HepG2 (cell line): ENCODE results near the gene IMPACT. TPM values are rescaled to one million over a fixed set of nuclear protein-coding genes. Genes with fewer than 3 reads are reported as not detected.

Experiments
- ATAC-seq: fragments of 200-7000 bp; cut with Tn5 transposase; 3 replicates; pipeline ENCODE4 v1.9.1; 2020; ENCODE audit warnings: mild to moderate bottlenecking, moderate library complexity
- BruUV-seq: library from RNA; stranded (reverse); fragments of 400-500 nt; replicated peaks from 2 replicates; lab custom pipeline; 2021; lab: Mats Ljungman, UMichigan
- CTCF ChIA-PET: fragments of 300-600 bp; formaldehyde crosslinking; extraction: SDS; loops from one replicate; lab custom pipeline; 2021; ENCODE audit warnings: low total read pairs, inconsistent platforms, low intra/inter-chr PET ratio; lab: Yijun Ruan, JAX
- POLR2A ChIA-PET: fragments of 350-600 bp; sonication (Branson Sonifier 250); formaldehyde crosslinking; loops from one replicate; lab custom pipeline; 2020; ENCODE audit warnings: antibody characterized with exemption, inconsistent platforms; lab: Yijun Ruan, JAX
- DNase-seq: peaks from one replicate; pipeline ENCODE4 v3.0.0-alpha.2; 2015; ENCODE audit warnings: low spot score
- FAIRE-seq: peaks from 3 replicates; lab custom pipeline; 2011; peaks lifted over from hg19 to GRCh38; lab: Jason Lieb, UNC
- H2AFZ ChIP-seq: one replicate; pipeline ENCODE4 v1.6.1; 2011; ENCODE audit warnings: low read length, inconsistent platforms
- H3K27ac ChIP-seq: fragments of 300-600 bp; 3 replicates; pipeline ENCODE4 v1.8.0; 2011; ENCODE audit warnings: mixed run types, mild to moderate bottlenecking, mixed read lengths, low read length, inconsistent platforms; ENCODE audit not compliant: insufficient read depth; ENCODE audit errors: extremely low read length
- H3K27me3 ChIP-seq, 2 experiments: fragments of 200-600 bp in 1 of 2; 2 replicates in 1 of 2; 3 replicates in 1 of 2; pipeline versions ENCODE4 v1.6.0 to v1.8.0; 2011; ENCODE audit warnings: low read length in 2 of 2, mild to moderate bottlenecking in 2 of 2, moderate library complexity in 2 of 2, inconsistent platforms in 1 of 2; ENCODE audit not compliant: insufficient read depth in 2 of 2, control insufficient read depth in 1 of 2
- H3K36me3 ChIP-seq, 2 experiments: fragments of 200-600 bp in 1 of 2; replicated peaks in 1 of 2; 2 replicates in 1 of 2; 3 replicates in 1 of 2; pipeline versions ENCODE4 v1.5.1 to v1.8.0; 2011; ENCODE audit warnings: low read length in 2 of 2, inconsistent platforms in 1 of 2; ENCODE audit not compliant: insufficient read depth in 2 of 2, control insufficient read depth in 1 of 2
- H3K4me1 ChIP-seq: 2 replicates; pipeline ENCODE4 v1.5.1; 2012; ENCODE audit warnings: low read length, inconsistent platforms; ENCODE audit not compliant: insufficient read depth
- H3K4me2 ChIP-seq: 2 replicates; pipeline ENCODE4 v1.6.0; 2011; ENCODE audit warnings: low read depth, low read length, inconsistent platforms
- H3K4me3 ChIP-seq, 3 experiments: fragments of 200-600 bp in 1 of 3; sonication (generic), shearing (Covaris generic) in 1 of 3; replicated peaks in 1 of 3; 2 replicates each; pipeline ENCODE4 v1.5.1; 2011 to 2016; ENCODE audit warnings: low read length in 3 of 3, inconsistent platforms in 2 of 3, low read depth in 2 of 3, mild to moderate bottlenecking in 2 of 3, control low read depth in 1 of 3, mixed read lengths in 1 of 3; ENCODE audit not compliant: insufficient read depth in 1 of 3
- H3K79me2 ChIP-seq: one replicate; pipeline ENCODE4 v1.6.1; 2011; ENCODE audit warnings: low read length, inconsistent platforms; ENCODE audit not compliant: insufficient read depth
- H3K9ac ChIP-seq: 2 replicates; pipeline ENCODE4 v1.6.0; 2011; ENCODE audit warnings: mild to moderate bottlenecking, low read depth, low read length, inconsistent platforms; ENCODE audit not compliant: insufficient read depth
- H3K9me3 ChIP-seq: 2 replicates; pipeline ENCODE4 v1.5.1; 2012; ENCODE audit warnings: mild to moderate bottlenecking, low read length
- H4K20me1 ChIP-seq: 2 replicates; pipeline ENCODE4 v1.6.0; 2011; ENCODE audit warnings: inconsistent platforms, mild to moderate bottlenecking, low read length, moderate library complexity; ENCODE audit not compliant: insufficient read depth
- CCAR2 ChIP-seq: fragments of 200-400 bp; formaldehyde crosslinking; optimal IDR thresholded peaks from 2 replicates; pipeline ENCODE3; 2018; ENCODE audit warnings: low read depth, mild to moderate bottlenecking, low read length, moderate library complexity
- TCF7 ChIP-seq: sonication (generic); IDR thresholded peaks from 2 replicates; pipeline ENCODE4 v1.6.1; 2016; ENCODE audit warnings: antibody characterized with exemption, low read depth
- YEATS2 ChIP-seq: sonication (generic); formaldehyde crosslinking; IDR thresholded peaks from 2 replicates; pipeline ENCODE4 v1.4.0; 2020; ENCODE audit warnings: missing genetic modification reagents, borderline replicate concordance
- ZBTB40 ChIP-seq, 2 experiments: fragments of 450-650 bp in 1 of 2; sonication (generic) in 1 of 2; formaldehyde crosslinking in 1 of 2; IDR thresholded peaks; 2 replicates each; pipeline versions ENCODE4 v1.6.1 to v1.8.0; 2016 to 2022; ENCODE audit warnings: antibody characterized with exemption in 1 of 2, mild to moderate bottlenecking in 1 of 2, missing genetic modification reagents in 1 of 2
- ZFY ChIP-seq: sonication (generic); formaldehyde crosslinking; IDR thresholded peaks from 2 replicates; pipeline ENCODE4 v1.4.0; 2020; ENCODE audit warnings: missing genetic modification reagents
- ZMYM2 ChIP-seq: sonication (generic); formaldehyde crosslinking; IDR thresholded peaks from 2 replicates; pipeline ENCODE4 v1.8.0; 2022; ENCODE audit warnings: mild to moderate bottlenecking, missing genetic modification reagents
- ZNF207 ChIP-seq: fragments of 450-650 bp; IDR thresholded peaks from 2 replicates; pipeline ENCODE4 v1.6.1; 2016; ENCODE audit warnings: antibody characterized with exemption, borderline replicate concordance
- ZNF788 ChIP-seq: sonication (generic); formaldehyde crosslinking; IDR thresholded peaks from 2 replicates; pipeline ENCODE4 v1.5.0; 2020; ENCODE audit warnings: mild to moderate bottlenecking, missing genetic modification reagents, borderline replicate concordance
- WGBS: methylation state at CpG from one replicate; pipeline ENCODE4 v1.1.6; 2017; ENCODE audit warnings: low lambda C conversion rate; 5-methylcytosine and 5-hydroxymethylcytosine counted together
- in situ Hi-C: cut with HindIII; loops from 2 replicates; pipeline ENCODE4 v1.10.0; 2017; ENCODE audit warnings: low pct_unique_long_range_greater_than_20kb; ENCODE audit not compliant: extremely low pct_ligation_motif_present
- intact Hi-C: fragments of 100-400 bp; cut with micrococcal nuclease; formaldehyde crosslinking; loops from one replicate; pipeline ENCODE4 v1.10.0; 2022; ENCODE audit not compliant: unreplicated experiment
- polyA plus RNA-seq, 8 experiments: library from polyadenylated mRNA; depleted of rRNA in 3 of 8; stranded (reverse) in 7 of 8; unstranded in 1 of 8; fragments of >200 nt; fragmentation: Illumina TruSeq in 4 of 8; extraction: Trizol in 4 of 8; gene quantifications; 2 replicates each; pipeline versions ENCODE4 v1.2.1 to v1.2.3, GENCODE V29; 2011 to 2016; ENCODE audit warnings: low read depth in 4 of 8, missing spikeins in 1 of 8, mixed read lengths in 1 of 8; ENCODE audit not compliant: insufficient read depth in 1 of 8
- total RNA-seq, 5 experiments: library from RNA; depleted of rRNA; stranded (reverse); fragments of >200 nt; fragmentation: Illumina TruSeq; extraction: Trizol; gene quantifications; 2 replicates each; pipeline ENCODE4 v1.2.3, GENCODE V29; 2016; ENCODE audit warnings: low read depth in 1 of 5
- TF ChIP-seq, protein P1 (sequence below): IDR thresholded peaks from 2 replicates; pipeline ENCODE4 v1.6.1; 2018; ENCODE audit warnings: missing genetic modification reagents, mild to moderate bottlenecking, missing compliant biosample characterization
- TF ChIP-seq, protein P2 (sequence below): IDR thresholded peaks from 2 replicates; pipeline ENCODE4 v1.6.1; 2016; ENCODE audit warnings: control low read depth

IMPACT gene
- total and polyA plus RNA-seq, 2 of the 13 experiments (the other 11 are each of a cell fraction or from before 2014, with no cell fraction given), result 5.0 to 7.7 TPM

- TF ChIP-seq ZBTB40 (IDR thresholded peaks at IDR 0.05) (no peak), ZBTB40 (CRISPR knock-in tag; IDR thresholded peaks at IDR 0.05) (no peak), ZNF207 (no peak)
These were observed 10.5 kb downstream of the IMPACT start (continued) for GRCh38 chr18:24436939-24437338.

- no peak overlapping the region for H3K27ac ChIP-seq
- DNase-seq (no peak), ATAC-seq (no peak), FAIRE-seq (no peak)
- H3K4me1 ChIP-seq, result no peaks in the 10 kb centered on the region
- CTCF ChIA-PET, result no interaction called here
- no peaks in the 10 kb centered on the region for H3K79me2 ChIP-seq
- no peak overlapping the region for H2AFZ ChIP-seq
- peaks cover 0 to 5% of the 10 kb centered on the region in 2 experiments; a peak in 1 of 5 replicates for H3K36me3 ChIP-seq
- H3K4me3 ChIP-seq, result no peak overlapping the region
- H3K9ac ChIP-seq, result no peak overlapping the region
- POLR2A ChIA-PET, result no interaction called here
- H4K20me1 ChIP-seq, result no peaks in the 10 kb centered on the region
- no peak overlapping the region for H3K4me2 ChIP-seq
- H3K9me3 ChIP-seq, result no peaks in the 10 kb centered on the region
- intact Hi-C loops (no loop called here), in situ Hi-C loops (no loop called here)
- BruUV-seq, result no TSS peak
- TF ChIP-seq CCAR2 (no peak), ZFY (CRISPR knock-in tag) (no peak), TCF7 (no peak), YEATS2 (CRISPR knock-in tag) (no peak), ZNF788 (no peak), ZMYM2 (CRISPR knock-in tag) (no peak)
- TF ChIP-seq, protein P1, sequence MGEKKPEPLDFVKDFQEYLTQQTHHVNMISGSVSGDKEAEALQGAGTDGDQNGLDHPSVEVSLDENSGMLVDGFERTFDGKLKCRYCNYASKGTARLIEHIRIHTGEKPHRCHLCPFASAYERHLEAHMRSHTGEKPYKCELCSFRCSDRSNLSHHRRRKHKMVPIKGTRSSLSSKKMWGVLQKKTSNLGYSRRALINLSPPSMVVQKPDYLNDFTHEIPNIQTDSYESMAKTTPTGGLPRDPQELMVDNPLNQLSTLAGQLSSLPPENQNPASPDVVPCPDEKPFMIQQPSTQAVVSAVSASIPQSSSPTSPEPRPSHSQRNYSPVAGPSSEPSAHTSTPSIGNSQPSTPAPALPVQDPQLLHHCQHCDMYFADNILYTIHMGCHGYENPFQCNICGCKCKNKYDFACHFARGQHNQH (CRISPR knock-in tag), result no peak
- TF ChIP-seq, protein P2, sequence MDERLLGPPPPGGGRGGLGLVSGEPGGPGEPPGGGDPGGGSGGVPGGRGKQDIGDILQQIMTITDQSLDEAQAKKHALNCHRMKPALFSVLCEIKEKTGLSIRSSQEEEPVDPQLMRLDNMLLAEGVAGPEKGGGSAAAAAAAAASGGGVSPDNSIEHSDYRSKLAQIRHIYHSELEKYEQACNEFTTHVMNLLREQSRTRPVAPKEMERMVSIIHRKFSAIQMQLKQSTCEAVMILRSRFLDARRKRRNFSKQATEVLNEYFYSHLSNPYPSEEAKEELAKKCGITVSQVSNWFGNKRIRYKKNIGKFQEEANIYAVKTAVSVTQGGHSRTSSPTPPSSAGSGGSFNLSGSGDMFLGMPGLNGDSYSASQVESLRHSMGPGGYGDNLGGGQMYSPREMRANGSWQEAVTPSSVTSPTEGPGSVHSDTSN (CRISPR knock-in tag), result no peak
- no peaks in the 10 kb centered on the region for H3K27me3 ChIP-seq
- WGBS, result 64% methylated on average over 2 of the region's 2 CpGs
These were observed 17.4 kb downstream of the IMPACT start for GRCh38 chr18:24443870-24444269.
